ENCODE results near the gene FANCL.
"Not testable (repeated sequence)": the region's sequence is repeated elsewhere in the genome, so short reads cannot be mapped to it uniquely, and the experiment has no call there.

DNA sequence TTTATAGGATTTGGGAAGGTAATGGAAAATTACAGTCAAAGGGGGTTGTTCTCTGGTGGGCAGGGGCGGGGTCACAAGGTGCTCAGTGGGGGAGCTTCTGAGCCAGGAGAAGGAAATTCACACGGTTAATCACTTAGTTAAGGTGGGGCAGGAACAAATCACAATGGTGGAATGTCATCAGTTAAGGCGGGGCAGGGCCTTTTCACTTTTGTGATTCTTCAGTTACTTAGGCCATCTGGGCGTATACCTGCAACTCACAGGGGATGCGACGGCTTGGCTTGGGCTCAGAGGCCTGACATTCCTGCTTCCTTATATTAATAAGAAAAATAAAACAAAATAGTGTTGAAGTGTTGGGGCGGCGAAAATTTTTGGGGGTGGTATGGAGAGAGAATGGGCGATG lies 127.6 kb downstream of the FANCL start:
- TF ChIP-seq POLR2AphosphoS5 (IDR thresholded peaks at IDR 0.05; ENCODE audit: low read depth): not testable (repeated sequence)
- TF ChIP-seq, protein P1, sequence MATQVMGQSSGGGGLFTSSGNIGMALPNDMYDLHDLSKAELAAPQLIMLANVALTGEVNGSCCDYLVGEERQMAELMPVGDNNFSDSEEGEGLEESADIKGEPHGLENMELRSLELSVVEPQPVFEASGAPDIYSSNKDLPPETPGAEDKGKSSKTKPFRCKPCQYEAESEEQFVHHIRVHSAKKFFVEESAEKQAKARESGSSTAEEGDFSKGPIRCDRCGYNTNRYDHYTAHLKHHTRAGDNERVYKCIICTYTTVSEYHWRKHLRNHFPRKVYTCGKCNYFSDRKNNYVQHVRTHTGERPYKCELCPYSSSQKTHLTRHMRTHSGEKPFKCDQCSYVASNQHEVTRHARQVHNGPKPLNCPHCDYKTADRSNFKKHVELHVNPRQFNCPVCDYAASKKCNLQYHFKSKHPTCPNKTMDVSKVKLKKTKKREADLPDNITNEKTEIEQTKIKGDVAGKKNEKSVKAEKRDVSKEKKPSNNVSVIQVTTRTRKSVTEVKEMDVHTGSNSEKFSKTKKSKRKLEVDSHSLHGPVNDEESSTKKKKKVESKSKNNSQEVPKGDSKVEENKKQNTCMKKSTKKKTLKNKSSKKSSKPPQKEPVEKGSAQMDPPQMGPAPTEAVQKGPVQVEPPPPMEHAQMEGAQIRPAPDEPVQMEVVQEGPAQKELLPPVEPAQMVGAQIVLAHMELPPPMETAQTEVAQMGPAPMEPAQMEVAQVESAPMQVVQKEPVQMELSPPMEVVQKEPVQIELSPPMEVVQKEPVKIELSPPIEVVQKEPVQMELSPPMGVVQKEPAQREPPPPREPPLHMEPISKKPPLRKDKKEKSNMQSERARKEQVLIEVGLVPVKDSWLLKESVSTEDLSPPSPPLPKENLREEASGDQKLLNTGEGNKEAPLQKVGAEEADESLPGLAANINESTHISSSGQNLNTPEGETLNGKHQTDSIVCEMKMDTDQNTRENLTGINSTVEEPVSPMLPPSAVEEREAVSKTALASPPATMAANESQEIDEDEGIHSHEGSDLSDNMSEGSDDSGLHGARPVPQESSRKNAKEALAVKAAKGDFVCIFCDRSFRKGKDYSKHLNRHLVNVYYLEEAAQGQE (IDR thresholded peaks at IDR 0.05; ENCODE audit: insufficient replicate concordance, low read depth): not testable (repeated sequence)
- TF ChIP-seq, protein P2, sequence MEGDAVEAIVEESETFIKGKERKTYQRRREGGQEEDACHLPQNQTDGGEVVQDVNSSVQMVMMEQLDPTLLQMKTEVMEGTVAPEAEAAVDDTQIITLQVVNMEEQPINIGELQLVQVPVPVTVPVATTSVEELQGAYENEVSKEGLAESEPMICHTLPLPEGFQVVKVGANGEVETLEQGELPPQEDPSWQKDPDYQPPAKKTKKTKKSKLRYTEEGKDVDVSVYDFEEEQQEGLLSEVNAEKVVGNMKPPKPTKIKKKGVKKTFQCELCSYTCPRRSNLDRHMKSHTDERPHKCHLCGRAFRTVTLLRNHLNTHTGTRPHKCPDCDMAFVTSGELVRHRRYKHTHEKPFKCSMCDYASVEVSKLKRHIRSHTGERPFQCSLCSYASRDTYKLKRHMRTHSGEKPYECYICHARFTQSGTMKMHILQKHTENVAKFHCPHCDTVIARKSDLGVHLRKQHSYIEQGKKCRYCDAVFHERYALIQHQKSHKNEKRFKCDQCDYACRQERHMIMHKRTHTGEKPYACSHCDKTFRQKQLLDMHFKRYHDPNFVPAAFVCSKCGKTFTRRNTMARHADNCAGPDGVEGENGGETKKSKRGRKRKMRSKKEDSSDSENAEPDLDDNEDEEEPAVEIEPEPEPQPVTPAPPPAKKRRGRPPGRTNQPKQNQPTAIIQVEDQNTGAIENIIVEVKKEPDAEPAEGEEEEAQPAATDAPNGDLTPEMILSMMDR (IDR thresholded peaks at IDR 0.05; ENCODE audit: insufficient read depth, low read length): not testable (repeated sequence)

Data from HL-60 (cell line).